Activated CD4-positive, alpha-beta T cell treated with anti-CD3 and anti-CD28 coated beads, Interleukin-2, amount 10 ng/mL, durations not matched to agents 24 days and 14 days (primary cell): ENCODE results near the gene ATRNL1. TPM values are rescaled to one million over a fixed set of nuclear protein-coding genes. Genes with fewer than 3 reads are reported as not detected.

Experiments
- DNase-seq: peaks from one replicate; pipeline ENCODE4 v3.0.0; 2022
- H3K27ac Mint-ChIP-seq: one replicate; pipeline ENCODE4 v1.8.0; 2022; ENCODE audit warnings: mild to moderate bottlenecking, mixed read lengths
- H3K27me3 Mint-ChIP-seq: one replicate; pipeline ENCODE4 v1.8.0; 2022; ENCODE audit warnings: mixed read lengths
- H3K36me3 Mint-ChIP-seq: one replicate; pipeline ENCODE4 v1.8.0; 2022; ENCODE audit warnings: low read depth, mild to moderate bottlenecking, mixed read lengths
- H3K4me1 Mint-ChIP-seq: one replicate; pipeline ENCODE4 v1.8.0; 2021; ENCODE audit warnings: mixed read lengths
- H3K4me3 Mint-ChIP-seq: one replicate; pipeline ENCODE4 v1.8.0; 2022; ENCODE audit warnings: mild to moderate bottlenecking, moderate library complexity, mixed read lengths
- H3K9me3 Mint-ChIP-seq: one replicate; pipeline ENCODE4 v1.8.0; 2021; ENCODE audit warnings: mixed read lengths
- intact Hi-C: fragments of 100-400 bp; cut with micrococcal nuclease; formaldehyde crosslinking; loops from one replicate; pipeline ENCODE4 v1.15.1; 2023
- total RNA-seq: library from RNA; stranded (reverse); gene quantifications from 2 replicates; pipeline ENCODE4 v1.2.3, GENCODE V29; 2022

ATRNL1 gene
- total RNA-seq, 1 donor from 2014 or later = 0.26 TPM

DNA sequence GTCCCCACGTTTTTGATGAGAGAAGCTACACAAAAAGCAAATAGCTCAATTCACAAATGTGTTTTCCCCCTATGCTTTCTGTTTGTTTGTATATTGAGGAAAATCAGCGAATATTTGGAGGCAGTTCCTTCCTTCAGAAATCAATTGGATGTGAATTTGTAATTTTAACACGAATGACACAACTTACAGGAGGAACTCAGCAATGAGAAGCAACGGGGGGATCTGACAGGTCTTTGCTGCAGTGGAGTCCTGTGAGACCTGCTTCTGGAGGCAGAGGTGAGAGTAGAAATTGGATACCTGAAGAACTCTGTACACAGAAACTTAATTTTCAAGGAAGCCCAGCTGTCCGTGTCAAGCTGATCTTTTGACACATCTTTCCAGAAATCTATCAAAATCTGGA is 809.4 kb downstream of the ATRNL1 start:
- Mint-ChIP-seq H3K9me3 (no peaks in the 10 kb centered on the region), H3K4me3 (no peak overlapping the region), H3K4me1 (no peaks in the 10 kb centered on the region), H3K27ac (no peak overlapping the region), H3K27me3 (no peaks in the 10 kb centered on the region), H3K36me3 (no peaks in the 10 kb centered on the region)
- no peak for DNase-seq
- intact Hi-C loops = no loop called here

DNA sequence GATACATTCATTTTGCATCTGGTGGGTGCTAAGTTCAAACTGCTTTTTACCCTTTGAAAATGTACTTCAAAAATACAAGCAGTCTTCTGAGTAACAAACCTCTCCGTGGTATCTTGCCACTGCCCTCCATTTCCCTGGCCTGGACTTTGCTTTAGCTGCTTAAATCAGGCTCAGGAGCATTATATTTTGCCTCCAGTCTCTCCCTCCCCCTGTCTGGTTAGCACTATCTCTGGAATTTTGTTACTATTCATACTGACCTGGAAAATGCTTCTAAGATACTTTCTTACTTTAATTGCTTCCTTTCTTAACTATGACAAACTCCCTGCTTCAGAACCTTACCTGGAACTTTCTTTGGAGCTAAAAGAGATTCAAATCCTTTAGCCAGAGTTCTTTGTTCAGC is 810.0 kb downstream of the ATRNL1 start:
- Mint-ChIP-seq H3K36me3 (no peaks in the 10 kb centered on the region), H3K9me3 (no peaks in the 10 kb centered on the region), H3K4me3 (no peak overlapping the region), H3K4me1 (no peaks in the 10 kb centered on the region), H3K27me3 (no peaks in the 10 kb centered on the region), H3K27ac (no peak overlapping the region)
- no peak for DNase-seq
- intact Hi-C loops = no loop called here

DNA sequence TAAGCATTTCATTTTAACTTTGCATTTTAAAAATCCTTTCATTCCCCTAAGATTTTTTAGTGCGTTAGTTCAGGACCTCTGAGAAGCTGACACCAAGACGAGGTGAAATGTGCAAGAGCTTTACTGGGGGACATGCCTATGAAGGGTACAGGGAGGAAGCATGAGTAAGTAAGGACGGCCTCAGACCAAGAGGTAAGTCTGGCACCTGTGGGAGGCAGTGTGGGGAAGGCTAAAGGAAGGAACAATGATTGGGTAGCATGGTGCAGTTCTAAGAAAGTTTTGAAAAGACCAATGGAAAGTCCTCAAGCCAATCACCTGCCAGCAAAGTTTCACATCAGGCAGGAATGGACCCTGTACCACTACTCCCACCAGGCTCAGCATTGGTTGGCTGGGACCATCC is 810.7 kb downstream of the ATRNL1 start:
- intact Hi-C loops = no loop called here

DNA sequence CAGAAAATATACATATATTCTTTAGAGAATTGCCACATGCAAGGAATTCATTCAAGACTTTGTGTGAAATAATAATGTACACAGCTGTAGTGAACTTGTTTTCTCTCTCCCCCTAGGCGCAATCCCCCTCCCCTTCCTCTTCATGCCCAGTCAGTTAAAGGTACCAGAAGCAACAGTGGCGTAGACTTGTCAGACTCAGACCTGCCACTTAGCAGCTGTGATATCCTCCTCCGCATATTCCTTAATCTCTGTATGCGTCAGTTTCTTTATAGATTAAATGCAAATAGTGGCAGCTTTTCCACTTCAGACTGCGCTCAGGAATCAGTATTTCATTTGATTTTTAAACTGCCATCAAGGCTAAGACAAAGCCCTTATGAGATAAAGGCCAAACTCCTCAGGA is 815.9 kb downstream of the ATRNL1 start:
- intact Hi-C loops = no loop called here
- peaks cover 4% of the 10 kb centered on the region for H3K9me3 Mint-ChIP-seq

More for the DNA sequence above, 810.7 kb downstream of the ATRNL1 start:
- no peaks in the 10 kb centered on the region for H3K9me3 Mint-ChIP-seq
- H3K36me3 Mint-ChIP-seq = no peaks in the 10 kb centered on the region
- H3K27ac Mint-ChIP-seq = no peak overlapping the region
- H3K27me3 Mint-ChIP-seq = no peaks in the 10 kb centered on the region
- H3K4me3 Mint-ChIP-seq = no peak overlapping the region
- H3K4me1 Mint-ChIP-seq = no peaks in the 10 kb centered on the region
- DNase-seq = no peak

DNA sequence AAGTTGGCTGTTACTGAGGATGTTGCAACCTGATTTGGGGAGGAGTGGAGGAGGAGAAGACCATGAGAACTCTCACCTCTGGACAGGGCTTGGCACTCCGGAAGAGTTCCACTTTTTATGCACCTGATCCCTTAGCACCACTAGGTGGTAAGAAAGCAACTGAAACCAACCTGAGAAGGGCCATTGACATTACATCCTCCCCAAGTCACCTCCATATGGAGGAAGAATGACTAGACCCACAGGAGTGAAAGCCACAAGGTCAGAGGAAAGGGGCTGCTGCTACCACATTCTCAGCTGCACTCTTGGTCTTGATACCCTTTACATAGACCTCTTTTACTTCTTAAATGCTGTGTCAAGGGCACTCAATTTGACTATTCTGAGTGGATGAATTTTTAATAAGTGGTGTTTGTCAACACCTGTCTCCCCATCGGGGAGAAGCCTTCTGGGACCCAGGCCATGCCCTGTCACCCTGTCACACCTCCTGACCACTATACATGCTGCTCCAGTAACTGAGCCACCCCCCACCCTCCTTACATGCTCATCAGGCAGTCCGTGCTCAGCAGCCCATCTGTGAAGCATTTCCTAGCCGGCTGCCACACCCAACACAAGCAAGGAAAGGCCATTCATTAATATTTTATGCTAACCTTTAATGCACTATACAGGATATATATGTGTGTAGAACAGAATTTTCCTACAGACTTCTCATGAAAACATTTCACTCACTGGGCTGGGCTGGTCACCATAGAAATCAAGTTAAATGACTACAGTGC is 817.0 kb downstream of the ATRNL1 start:
- Mint-ChIP-seq H3K4me3 (no peak overlapping the region), H3K4me1 (no peaks in the 10 kb centered on the region), H3K36me3 (no peaks in the 10 kb centered on the region), H3K27ac (no peak overlapping the region), H3K9me3 (peaks cover 6% of the 10 kb centered on the region), H3K27me3 (no peaks in the 10 kb centered on the region)
- DNase-seq = no peak
- intact Hi-C loops = no loop called here

More for the DNA sequence above, 815.9 kb downstream of the ATRNL1 start:
- Mint-ChIP-seq H3K4me1 (no peaks in the 10 kb centered on the region), H3K4me3 (no peak overlapping the region), H3K27me3 (no peaks in the 10 kb centered on the region), H3K27ac (no peak overlapping the region), H3K36me3 (no peaks in the 10 kb centered on the region)
- no peak for DNase-seq

DNA sequence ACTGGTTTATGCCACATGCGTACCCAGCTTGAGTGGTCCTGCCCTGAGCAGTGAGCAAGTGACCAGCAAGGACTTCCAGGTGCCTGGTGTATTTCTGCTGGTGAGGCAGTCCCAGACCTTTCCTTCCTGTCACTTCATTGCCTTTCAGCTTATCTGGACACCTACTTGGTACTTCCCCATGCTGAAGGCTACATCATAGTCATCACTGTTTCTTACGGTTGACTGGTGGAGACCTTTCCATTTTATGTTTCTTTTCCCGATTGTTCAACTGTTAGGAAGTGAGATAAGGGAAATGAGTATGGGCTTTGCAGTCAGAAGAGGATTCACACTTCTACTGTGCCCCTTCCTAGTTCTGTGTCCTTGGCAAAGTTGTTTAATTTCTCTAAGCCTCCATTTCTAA is 821.3 kb downstream of the ATRNL1 start:
- H3K27me3 Mint-ChIP-seq = no peaks in the 10 kb centered on the region
- H3K4me3 Mint-ChIP-seq = no peak overlapping the region
- intact Hi-C loops = no loop called here
- no peak overlapping the region for H3K27ac Mint-ChIP-seq
- DNase-seq = no peak
- no peaks in the 10 kb centered on the region for H3K36me3 Mint-ChIP-seq
- H3K9me3 Mint-ChIP-seq = peaks cover 6% of the 10 kb centered on the region
- H3K4me1 Mint-ChIP-seq = no peaks in the 10 kb centered on the region

DNA sequence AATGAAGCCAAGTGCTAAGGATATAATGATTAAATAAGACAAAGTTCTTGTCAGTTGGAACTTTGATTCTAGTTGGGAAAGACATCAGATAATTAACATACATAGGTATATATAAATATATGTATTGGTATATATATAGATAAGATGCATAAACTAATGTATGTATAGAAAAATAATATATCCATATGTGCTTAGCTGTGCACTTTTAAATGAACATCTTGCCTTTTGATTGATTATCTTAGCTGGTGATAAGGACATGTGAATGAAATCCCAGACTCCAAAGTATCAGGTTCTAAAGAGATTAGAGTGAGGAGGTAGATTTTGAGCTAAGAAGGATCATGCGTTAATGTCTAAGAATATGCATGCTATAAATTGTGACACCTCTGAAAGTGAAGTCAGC is 822.3 kb downstream of the ATRNL1 start:
- H3K36me3 Mint-ChIP-seq = no peaks in the 10 kb centered on the region
- no peaks in the 10 kb centered on the region for H3K4me1 Mint-ChIP-seq
- peaks cover 6% of the 10 kb centered on the region for H3K9me3 Mint-ChIP-seq
- no peak overlapping the region for H3K27ac Mint-ChIP-seq
- H3K4me3 Mint-ChIP-seq = no peak overlapping the region
- intact Hi-C loops = no loop called here
- DNase-seq = no peak
- H3K27me3 Mint-ChIP-seq = no peaks in the 10 kb centered on the region

DNA sequence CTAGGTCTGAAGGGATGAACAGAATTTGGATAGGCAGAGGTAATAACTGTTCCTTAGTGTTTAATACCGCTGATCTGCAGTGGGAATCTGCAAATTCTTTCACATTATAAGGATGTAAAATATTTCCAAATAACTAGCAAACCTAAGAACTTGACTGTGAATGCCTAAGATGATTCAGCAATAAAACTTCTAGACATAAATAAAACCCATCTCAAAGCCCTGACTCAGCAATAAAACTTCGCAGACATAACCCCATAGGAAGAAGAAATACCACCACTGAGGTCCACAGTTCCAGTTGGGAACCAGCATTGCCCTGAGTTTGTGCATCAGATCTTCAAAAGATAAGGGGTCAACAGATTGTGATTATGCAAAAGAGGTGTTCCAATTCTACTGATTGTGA is 825.6 kb downstream of the ATRNL1 start:
- Mint-ChIP-seq H3K36me3 (no peaks in the 10 kb centered on the region), H3K27ac (no peak overlapping the region), H3K9me3 (peaks cover 5% of the 10 kb centered on the region), H3K4me3 (no peak overlapping the region), H3K4me1 (no peaks in the 10 kb centered on the region), H3K27me3 (no peaks in the 10 kb centered on the region)
- intact Hi-C loops = no loop called here
- no peak for DNase-seq

DNA sequence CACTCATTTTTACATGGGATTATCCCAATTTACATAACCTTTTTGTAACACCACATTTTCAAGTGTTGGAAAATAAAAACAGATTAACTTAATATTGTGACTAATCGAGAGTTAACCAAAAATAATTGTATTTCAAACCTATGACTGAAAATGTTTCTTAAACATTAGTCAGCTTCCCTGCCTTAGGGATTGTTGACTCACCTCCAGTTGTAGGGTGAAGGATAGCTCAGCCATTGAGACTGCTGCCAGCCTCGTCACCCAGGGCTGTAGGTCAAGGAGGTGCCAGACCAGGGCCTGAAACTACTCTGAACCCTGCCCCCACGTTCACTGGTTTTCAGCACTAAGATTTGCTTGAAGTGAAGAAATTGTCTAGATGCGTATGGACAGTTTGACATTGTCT is 828.6 kb downstream of the ATRNL1 start:
- H3K36me3 Mint-ChIP-seq = no peaks in the 10 kb centered on the region
- intact Hi-C loops = no loop called here
- no peak overlapping the region for H3K4me3 Mint-ChIP-seq
- H3K27me3 Mint-ChIP-seq = no peaks in the 10 kb centered on the region
- DNase-seq = no peak
- no peaks in the 10 kb centered on the region for H3K4me1 Mint-ChIP-seq
- H3K9me3 Mint-ChIP-seq = no peaks in the 10 kb centered on the region
- H3K27ac Mint-ChIP-seq = no peak overlapping the region

DNA sequence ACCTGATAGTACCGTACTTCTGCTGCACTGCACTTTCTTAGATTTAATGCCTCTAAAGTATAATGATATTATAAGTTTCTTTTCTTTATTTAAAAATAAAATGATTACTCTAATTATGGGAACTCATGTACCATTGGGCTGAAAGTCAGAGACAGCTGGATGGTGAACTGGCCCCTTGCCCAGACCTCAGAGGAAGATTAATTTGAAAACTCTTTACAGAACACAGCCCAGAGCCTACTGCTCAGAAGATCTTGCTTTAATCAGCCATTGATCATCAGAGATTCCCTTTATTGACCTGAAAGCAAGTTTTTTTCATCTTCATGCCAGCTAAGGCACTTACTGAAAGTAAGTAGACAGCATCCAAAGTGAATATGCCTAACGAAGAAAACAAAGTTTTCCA is 838.1 kb downstream of the ATRNL1 start:
- DNase-seq = no peak
- Mint-ChIP-seq H3K4me3 (no peak overlapping the region), H3K9me3 (no peaks in the 10 kb centered on the region), H3K27me3 (no peaks in the 10 kb centered on the region), H3K36me3 (no peaks in the 10 kb centered on the region), H3K27ac (no peak overlapping the region), H3K4me1 (no peaks in the 10 kb centered on the region)
- intact Hi-C loops = no loop called here

DNA sequence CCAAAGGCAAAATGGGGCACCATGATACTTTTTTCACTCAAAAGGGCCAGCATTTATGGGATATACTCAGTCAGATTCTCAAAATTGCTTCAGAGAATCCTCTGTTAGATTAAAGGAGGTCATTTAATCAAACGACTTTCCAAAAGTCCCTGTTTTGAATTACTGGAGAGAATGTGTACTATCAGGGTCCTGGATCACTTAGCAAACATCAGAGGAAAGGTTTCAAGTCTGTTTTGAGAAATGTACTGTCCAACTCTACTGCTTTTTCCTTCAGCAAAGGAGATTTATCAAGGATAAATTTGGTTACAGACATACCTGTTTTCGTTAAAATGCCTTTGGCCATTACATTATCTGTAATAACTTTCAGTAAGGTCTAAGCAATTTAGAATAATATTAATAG is 838.9 kb downstream of the ATRNL1 start:
- H3K27ac Mint-ChIP-seq = no peak overlapping the region
- no peaks in the 10 kb centered on the region for H3K27me3 Mint-ChIP-seq
- no peaks in the 10 kb centered on the region for H3K4me1 Mint-ChIP-seq
- H3K4me3 Mint-ChIP-seq = no peak overlapping the region
- intact Hi-C loops = no loop called here
- no peak for DNase-seq
- H3K36me3 Mint-ChIP-seq = no peaks in the 10 kb centered on the region
- H3K9me3 Mint-ChIP-seq = no peaks in the 10 kb centered on the region

DNA sequence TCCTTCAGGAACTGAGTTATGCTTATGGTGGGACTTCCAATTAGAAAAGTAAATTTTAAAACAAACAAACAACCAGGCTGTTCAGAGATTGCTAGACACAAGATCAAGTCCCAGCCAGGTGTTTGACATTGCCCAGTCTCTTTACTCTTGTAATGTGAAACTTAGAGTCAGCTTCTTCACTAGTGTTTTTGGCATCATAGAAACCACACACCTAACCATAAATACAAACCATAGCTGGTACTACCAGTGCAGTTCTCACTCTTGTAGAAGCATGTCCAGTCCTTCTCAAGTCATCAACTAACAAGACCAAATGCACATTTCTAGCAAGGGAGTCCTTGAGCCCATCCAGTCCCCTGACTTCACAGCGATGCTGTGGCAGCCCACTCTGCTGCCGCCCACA is 839.9 kb downstream of the ATRNL1 start:
- intact Hi-C loops = no loop called here
- H3K27me3 Mint-ChIP-seq = no peaks in the 10 kb centered on the region
- no peaks in the 10 kb centered on the region for H3K4me1 Mint-ChIP-seq
- no peak overlapping the region for H3K27ac Mint-ChIP-seq
- no peaks in the 10 kb centered on the region for H3K36me3 Mint-ChIP-seq
- DNase-seq = no peak
- H3K9me3 Mint-ChIP-seq = no peaks in the 10 kb centered on the region
- H3K4me3 Mint-ChIP-seq = no peak overlapping the region

DNA sequence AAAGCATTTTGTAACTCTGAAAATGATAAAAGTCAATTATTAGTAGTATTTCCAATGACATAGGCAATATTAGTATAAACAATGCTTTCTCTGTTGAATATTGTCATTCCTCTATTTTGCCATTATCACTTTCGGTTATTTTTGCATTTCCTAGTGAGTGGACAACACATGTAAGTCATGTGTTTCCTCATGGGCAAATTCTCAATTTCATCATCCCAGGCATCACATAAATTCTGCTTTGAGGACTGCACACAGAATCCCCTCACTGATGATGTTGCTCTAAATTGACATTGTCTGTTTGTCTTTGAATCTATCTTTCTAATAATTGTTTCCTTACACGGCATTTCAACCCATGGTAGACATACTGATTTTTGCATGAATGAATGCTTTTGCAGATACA is 842.6 kb downstream of the ATRNL1 start:
- intact Hi-C loops = no loop called here
- Mint-ChIP-seq H3K9me3 (no peaks in the 10 kb centered on the region), H3K36me3 (no peaks in the 10 kb centered on the region), H3K27ac (no peak overlapping the region), H3K27me3 (no peaks in the 10 kb centered on the region), H3K4me3 (no peak overlapping the region), H3K4me1 (no peaks in the 10 kb centered on the region)
- DNase-seq = no peak

DNA sequence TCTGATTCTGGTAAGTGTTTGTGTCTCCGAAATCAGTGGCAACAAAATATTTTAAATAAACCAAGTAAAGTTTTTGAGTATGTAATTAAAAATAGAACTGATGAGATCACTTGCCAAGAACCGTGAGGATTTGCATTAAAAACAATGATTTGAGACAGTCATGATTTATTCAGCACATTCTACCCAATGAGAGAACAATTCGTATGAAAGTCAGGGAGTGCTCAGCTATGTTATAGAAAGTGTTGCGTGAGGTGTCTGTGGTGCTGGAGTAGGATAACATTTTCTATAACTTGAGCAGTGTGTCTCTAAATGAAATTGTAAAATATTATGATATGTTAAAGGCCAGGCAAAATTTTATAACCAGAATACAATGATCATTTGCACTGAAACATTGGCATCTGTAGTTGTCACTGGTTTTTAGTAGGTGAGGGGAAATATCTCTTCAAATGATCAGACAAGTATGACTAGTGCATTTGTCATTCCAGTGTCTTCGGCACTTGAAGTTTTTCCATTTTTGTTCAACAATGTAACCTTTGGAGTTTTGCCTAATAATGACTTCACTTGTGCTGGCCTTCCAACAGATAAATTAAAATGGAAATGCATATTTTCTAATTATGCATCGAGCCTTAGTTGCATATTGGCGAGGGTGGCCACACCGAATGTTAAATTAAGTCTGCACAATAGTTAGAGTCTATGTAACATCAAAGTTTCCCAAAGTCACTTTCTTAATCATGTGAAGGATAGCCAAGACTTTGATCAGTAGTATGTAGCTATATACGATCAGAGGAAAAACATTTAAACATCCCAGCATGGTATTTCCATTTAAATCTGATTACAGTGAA is 844.0 kb downstream of the ATRNL1 start:
- H3K4me1 Mint-ChIP-seq = no peaks in the 10 kb centered on the region
- no peak overlapping the region for H3K27ac Mint-ChIP-seq
- H3K4me3 Mint-ChIP-seq = no peak overlapping the region
- no peaks in the 10 kb centered on the region for H3K27me3 Mint-ChIP-seq
- intact Hi-C loops = no loop called here
- H3K36me3 Mint-ChIP-seq = no peaks in the 10 kb centered on the region
- H3K9me3 Mint-ChIP-seq = no peaks in the 10 kb centered on the region
- no peak for DNase-seq

DNA sequence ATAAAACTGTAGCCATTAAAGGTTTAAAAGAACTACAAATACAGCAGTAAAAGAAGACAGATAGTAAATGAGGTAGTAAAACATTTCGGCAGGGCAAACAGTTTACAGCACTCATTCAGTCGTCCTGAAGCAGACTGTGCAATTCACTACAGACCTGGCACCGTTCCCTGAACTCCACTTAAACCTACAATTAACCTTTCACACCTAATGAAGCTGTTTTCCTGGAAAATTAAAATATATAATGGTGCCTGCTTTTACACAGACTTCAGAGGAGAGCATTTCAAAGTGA is 844.5 kb downstream of the ATRNL1 start:
- no peak for DNase-seq
- H3K4me3 Mint-ChIP-seq = no peak overlapping the region
- H3K27me3 Mint-ChIP-seq = no peaks in the 10 kb centered on the region
- no peaks in the 10 kb centered on the region for H3K36me3 Mint-ChIP-seq
- H3K27ac Mint-ChIP-seq = no peak overlapping the region
- no peaks in the 10 kb centered on the region for H3K4me1 Mint-ChIP-seq
- H3K9me3 Mint-ChIP-seq = no peaks in the 10 kb centered on the region
- intact Hi-C loops = no loop called here
